Skeletal muscle tissue (tissue), 4 donors: Measurements from ENCODE around the gene XPR1. TPM values are rescaled to one million over a fixed set of nuclear protein-coding genes. Genes with fewer than 3 reads are reported as not detected.

ENCODE experiments used
- H3K27ac ChIP-seq: one replicate; pipeline ENCODE4 v1.7.0; 2013; ENCODE audit warnings: mild to moderate bottlenecking, low read depth, low read length, inconsistent platforms
- H3K27me3 ChIP-seq, 3 donors: one replicate each; pipeline ENCODE4 v1.7.0; 2013; ENCODE audit warnings: low read length in 3 of 3; ENCODE audit not compliant: control insufficient read depth in 3 of 3, insufficient read depth in 3 of 3
- H3K36me3 ChIP-seq, 3 donors: one replicate each; pipeline ENCODE4 v1.7.0; 2013; ENCODE audit warnings: low read length in 3 of 3; ENCODE audit not compliant: control insufficient read depth in 3 of 3, insufficient read depth in 3 of 3
- H3K4me1 ChIP-seq, 3 donors: one replicate each; pipeline ENCODE4 v1.7.0; 2013; ENCODE audit warnings: low read length in 3 of 3, mild to moderate bottlenecking in 3 of 3; ENCODE audit not compliant: control insufficient read depth in 3 of 3, insufficient read depth in 3 of 3
- H3K4me3 ChIP-seq, 3 donors: one replicate each; pipeline ENCODE4 v1.7.0; 2013; ENCODE audit warnings: low read length in 3 of 3
- H3K9ac ChIP-seq, 3 donors: one replicate each; pipeline ENCODE4 v1.7.0; 2013; ENCODE audit warnings: low read length in 3 of 3, mild to moderate bottlenecking in 3 of 3, moderate library complexity in 2 of 3, low read depth in 1 of 3
- H3K9me3 ChIP-seq, 3 donors: one replicate each; pipeline ENCODE4 v1.7.0; 2013; ENCODE audit warnings: low read length in 3 of 3; ENCODE audit not compliant: control insufficient read depth in 3 of 3
- total RNA-seq: library from RNA; depleted of rRNA; stranded (reverse); fragments of >200 nt; gene quantifications from one replicate; pipeline ENCODE4 v1.2.3, GENCODE V29; 2014
- donor health status: Osteomylitis.

Gene XPR1
- total RNA-seq, 1 donor from 2014 or later: 13.0 TPM

DNA sequence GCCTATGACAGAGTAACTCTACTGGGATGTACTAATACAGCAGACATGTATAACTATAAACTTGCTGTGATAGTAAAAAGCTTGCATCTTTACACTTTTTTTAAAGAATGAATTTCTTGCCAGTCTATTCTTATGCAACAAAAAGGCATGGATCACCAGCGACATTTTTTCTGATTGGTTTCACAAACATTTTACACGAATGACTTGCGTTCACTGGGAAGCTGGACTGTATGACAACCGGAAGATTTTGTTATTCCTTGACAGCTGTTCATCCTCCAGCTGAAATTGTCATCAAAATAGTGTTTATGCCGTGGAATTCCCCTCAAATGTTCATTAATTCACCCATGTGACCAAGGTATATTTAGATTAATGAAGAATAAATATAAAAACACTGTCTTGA lies 131.0 kb downstream of the XPR1 start:
- no peaks in the 10 kb centered on the region for H3K4me1 ChIP-seq

DNA sequence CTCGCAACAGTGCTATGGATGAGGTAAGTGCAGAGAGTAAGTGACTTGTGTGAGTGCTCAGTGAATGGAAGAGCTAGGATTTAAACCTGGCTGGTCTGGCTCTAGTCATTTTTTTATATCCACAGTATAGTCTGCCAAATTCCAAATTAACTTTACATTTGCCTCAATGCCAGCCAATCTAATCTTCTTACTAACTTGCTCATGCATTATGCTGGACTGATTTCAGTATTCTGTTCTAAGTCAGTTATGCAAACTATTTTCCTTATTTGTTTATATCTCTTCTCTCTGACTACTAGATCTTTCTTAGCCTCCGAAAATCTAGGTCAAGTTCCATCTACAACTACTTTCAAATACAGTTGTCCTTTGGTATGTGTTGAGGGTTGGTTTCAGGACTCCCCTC lies 133.3 kb downstream of the XPR1 start:
- Histone ChIP-seq H3K36me3 (no peaks in the 10 kb centered on the region), H3K27me3 (no peaks in the 10 kb centered on the region), H3K9me3 (no peaks in the 10 kb centered on the region), H3K4me1 (no peaks in the 10 kb centered on the region), H3K9ac (no peak overlapping the region), H3K4me3 (no peak overlapping the region), H3K27ac (no peak overlapping the region)

More for the DNA sequence above, 131.0 kb downstream of the XPR1 start:
- H3K36me3 ChIP-seq: no peaks in the 10 kb centered on the region
- no peak overlapping the region for H3K27ac ChIP-seq
- no peak overlapping the region for H3K4me3 ChIP-seq
- no peaks in the 10 kb centered on the region for H3K27me3 ChIP-seq
- no peak overlapping the region for H3K9ac ChIP-seq
- no peaks in the 10 kb centered on the region for H3K9me3 ChIP-seq

GRCh38 chr1:180769889-180770288 lies 138.1 kb downstream of the XPR1 start:
- H3K9ac ChIP-seq: no peak overlapping the region
- H3K36me3 ChIP-seq: no peaks in the 10 kb centered on the region
- no peaks in the 10 kb centered on the region for H3K27me3 ChIP-seq

GRCh38 chr1:180773210-180773865 lies 141.5 kb downstream of the XPR1 start:
- Histone ChIP-seq H3K4me1 (no peaks in the 10 kb centered on the region), H3K9me3 (no peaks in the 10 kb centered on the region), H3K27ac (no peak overlapping the region), H3K36me3 (no peaks in the 10 kb centered on the region), H3K9ac (no peak overlapping the region), H3K4me3 (no peak overlapping the region), H3K27me3 (no peaks in the 10 kb centered on the region)

More at GRCh38 chr1:180769889-180770288, 138.1 kb downstream of the XPR1 start:
- Histone ChIP-seq H3K27ac (no peak overlapping the region), H3K9me3 (no peaks in the 10 kb centered on the region), H3K4me3 (no peak overlapping the region), H3K4me1 (no peaks in the 10 kb centered on the region)

DNA sequence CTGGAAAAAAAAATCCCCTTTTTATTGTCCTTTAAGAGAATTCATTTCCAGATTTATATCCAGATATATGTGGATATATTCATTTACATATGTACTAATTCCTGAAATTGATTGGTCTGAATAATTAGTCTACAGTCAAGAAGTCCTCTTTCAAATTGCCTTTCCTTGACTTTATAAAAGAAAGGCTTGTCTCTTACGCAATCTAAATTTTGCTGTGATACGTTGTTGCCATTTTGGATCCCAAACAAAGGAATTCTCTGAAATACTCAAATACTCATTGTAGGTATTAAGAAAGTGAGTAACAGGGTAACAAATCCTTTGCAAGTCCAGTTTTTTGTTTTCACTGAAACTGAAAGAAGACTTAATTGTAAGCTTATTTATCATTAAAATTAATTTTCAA lies 144.0 kb downstream of the XPR1 start:
- Histone ChIP-seq H3K27me3 (no peaks in the 10 kb centered on the region), H3K9me3 (no peaks in the 10 kb centered on the region), H3K4me3 (no peak overlapping the region), H3K4me1 (no peaks in the 10 kb centered on the region), H3K27ac (no peak overlapping the region), H3K9ac (no peak overlapping the region), H3K36me3 (no peaks in the 10 kb centered on the region)

- no peaks in the 10 kb centered on the region for H3K27me3 ChIP-seq
- H3K9me3 ChIP-seq: no peaks in the 10 kb centered on the region
- no peaks in the 10 kb centered on the region for H3K4me1 ChIP-seq
- no peak overlapping the region for H3K9ac ChIP-seq
- H3K4me3 ChIP-seq: no peak overlapping the region
- H3K27ac ChIP-seq: no peak overlapping the region
- no peaks in the 10 kb centered on the region for H3K36me3 ChIP-seq
These were observed 145.4 kb downstream of the XPR1 start for GRCh38 chr1:180777072-180777689.

GRCh38 chr1:180778782-180779398 lies 147.1 kb downstream of the XPR1 start:
- Histone ChIP-seq H3K9me3 (no peaks in the 10 kb centered on the region), H3K9ac (no peak overlapping the region), H3K27ac (no peak overlapping the region), H3K27me3 (no peaks in the 10 kb centered on the region), H3K36me3 (no peaks in the 10 kb centered on the region), H3K4me1 (no peaks in the 10 kb centered on the region), H3K4me3 (no peak overlapping the region)

GRCh38 chr1:180779584-180779983 lies 147.8 kb downstream of the XPR1 start:
- Histone ChIP-seq H3K36me3 (no peaks in the 10 kb centered on the region), H3K9ac (no peak overlapping the region), H3K27ac (no peak overlapping the region), H3K4me3 (no peak overlapping the region), H3K4me1 (no peaks in the 10 kb centered on the region), H3K27me3 (no peaks in the 10 kb centered on the region), H3K9me3 (no peaks in the 10 kb centered on the region)

- no peak overlapping the region for H3K9ac ChIP-seq
- H3K4me3 ChIP-seq: no peak overlapping the region
- H3K27me3 ChIP-seq: no peaks in the 10 kb centered on the region
- H3K36me3 ChIP-seq: no peaks in the 10 kb centered on the region
- no peaks in the 10 kb centered on the region for H3K4me1 ChIP-seq
- H3K9me3 ChIP-seq: no peaks in the 10 kb centered on the region
- no peak overlapping the region for H3K27ac ChIP-seq
These were observed 149.9 kb downstream of the XPR1 start for GRCh38 chr1:180781718-180782117.

- H3K9me3 ChIP-seq: no peaks in the 10 kb centered on the region
- H3K4me3 ChIP-seq: no peak overlapping the region
- H3K27me3 ChIP-seq: no peaks in the 10 kb centered on the region
- H3K4me1 ChIP-seq: no peaks in the 10 kb centered on the region
- H3K27ac ChIP-seq: no peak overlapping the region
- H3K36me3 ChIP-seq: peaks cover 0 to 2% (median 0%) of the 10 kb centered on the region in 3 donors
- H3K9ac ChIP-seq: no peak overlapping the region
These were observed 153.5 kb downstream of the XPR1 start for GRCh38 chr1:180785291-180785690.
